OCI-LY3 (cell line): ENCODE measurements around the gene RNF225.

Experiments used
- H2AFZ ChIP-seq: fragments of 200-600, 300-600 bp; shearing (Covaris generic); 2 replicates; pipeline ENCODE4 v1.6.0; 2014; ENCODE audit warnings: antibody characterized with exemption, low read depth, low read length
- H3K27ac ChIP-seq: fragments of 200-600, 300-600 bp; sonication (generic); 2 replicates; pipeline ENCODE4 v1.5.1; 2014; ENCODE audit warnings: mild to moderate bottlenecking, low read length, moderate library complexity, mixed read lengths
- H3K27me3 ChIP-seq: fragments of 200-600, 300-600 bp; sonication (generic); 2 replicates; pipeline ENCODE4 v1.6.1; 2014; ENCODE audit warnings: low read depth, low read length, mixed read lengths
- H3K36me3 ChIP-seq: fragments of 200-600, 300-600 bp; sonication (generic); replicated peaks from 2 replicates; pipeline ENCODE3; 2014; ENCODE audit warnings: low read depth, low read length, mixed read lengths
- H3K4me1 ChIP-seq: fragments of 300-600, 200-600 bp; sonication (generic); 2 replicates; pipeline ENCODE4 v1.6.1; 2014; ENCODE audit warnings: low read length, mixed read lengths
- H3K4me2 ChIP-seq: fragments of 200-600, 300-600 bp; sonication (generic); 2 replicates; pipeline ENCODE4 v1.6.1; 2014; ENCODE audit warnings: low read length, mixed read lengths
- H3K4me3 ChIP-seq: fragments of 300-600, 200-600 bp; sonication (generic); 2 replicates; pipeline ENCODE4 v1.5.1; 2014; ENCODE audit warnings: antibody characterized with exemption, mild to moderate bottlenecking, low read length, moderate library complexity
- H3K79me2 ChIP-seq: fragments of 300-600, 200-600 bp; shearing (Covaris generic); 2 replicates; pipeline ENCODE4 v1.6.1; 2014; ENCODE audit warnings: mild to moderate bottlenecking, low read length, mixed read lengths
- H3K9ac ChIP-seq: fragments of 300-600, 200-600 bp; shearing (Covaris generic); 2 replicates; pipeline ENCODE4 v1.6.0; 2014; ENCODE audit warnings: mild to moderate bottlenecking, low read length, moderate library complexity
- H3K9me3 ChIP-seq: fragments of 200-600, 300-600 bp; shearing (Covaris generic); 2 replicates; pipeline ENCODE4 v1.6.1; 2014; ENCODE audit warnings: low read length, mixed read lengths; ENCODE audit not compliant: insufficient read depth
- H4K20me1 ChIP-seq: fragments of 200-600, 300-600 bp; sonication (generic); 2 replicates; pipeline ENCODE4 v1.6.1; 2016; ENCODE audit warnings: low read length, mixed read lengths; ENCODE audit not compliant: insufficient read depth
- CTCF ChIP-seq: fragments of 200-600, 300-600 bp; sonication (generic); IDR thresholded peaks from 2 replicates; pipeline ENCODE4 v1.5.1; 2014; ENCODE audit warnings: antibody characterized with exemption, low read length, low read depth
- EZH2phosphoT487 ChIP-seq: fragments of 200-600 bp; shearing (Covaris generic); IDR thresholded peaks from 2 replicates; pipeline ENCODE4 v1.6.1; 2018; ENCODE audit warnings: antibody characterized with exemption, mixed run types, low read depth

Gene RNF225

GRCh38 chr19:58380662-58381459 is 14.6 kb upstream of the RNF225 start, which contains the start of gene ZNF837:
TSS of gene ZNF837 (minus strand) at chr19:58381030. CDS start at chr19:58369332, 11,698 bp downstream.
- Histone ChIP-seq H3K4me1 (peaks cover 26% of the 10 kb centered on the region), H4K20me1 (no peaks in the 10 kb centered on the region), H2AFZ (peak within 1 kb of the TSS; percentile 49), H3K4me2 (peak within 1 kb of the TSS; percentile 97), H3K79me2 (peaks cover 26% of the 10 kb centered on the region), H3K27ac (peak within 1 kb of the TSS; percentile 76), H3K9ac (peak within 1 kb of the TSS; percentile 84), H3K27me3 (no peaks in the 10 kb centered on the region), H3K36me3 (no peaks in the 10 kb centered on the region), H3K9me3 (no peaks in the 10 kb centered on the region), H3K4me3 (peak within 1 kb of the TSS; percentile 84)
- TF ChIP-seq CTCF: 0 out of 2 replicates have a peak, but pooled peaks have one; percentile 3
- no peak for TF ChIP-seq EZH2phosphoT487

- Histone ChIP-seq H2AFZ (no peak overlapping the region), H3K27ac (peak overlapping the region; percentile 22), H3K36me3 (no peaks in the 10 kb centered on the region), H4K20me1 (no peaks in the 10 kb centered on the region), H3K9ac (peak overlapping the region; percentile 53), H3K4me1 (peaks cover 27% of the 10 kb centered on the region), H3K9me3 (no peaks in the 10 kb centered on the region), H3K79me2 (peaks cover 33% of the 10 kb centered on the region), H3K4me2 (peak overlapping the region; percentile 61), H3K4me3 (peak overlapping the region; percentile 84), H3K27me3 (no peaks in the 10 kb centered on the region)
- TF ChIP-seq CTCF (no peak), EZH2phosphoT487 (no peak)
These were observed 13.8 kb upstream of the RNF225 start for GRCh38 chr19:58381460-58382212.

GRCh38 chr19:58382997-58383603 is 12.4 kb upstream of the RNF225 start:
- Histone ChIP-seq H3K27ac (no peak overlapping the region), H4K20me1 (peaks cover 8% of the 10 kb centered on the region), H3K79me2 (peaks cover 47% of the 10 kb centered on the region), H3K9me3 (no peaks in the 10 kb centered on the region), H3K4me2 (no peak overlapping the region), H2AFZ (no peak overlapping the region), H3K9ac (no peak overlapping the region), H3K4me3 (no peak overlapping the region), H3K4me1 (peaks cover 30% of the 10 kb centered on the region), H3K36me3 (peaks cover 7% of the 10 kb centered on the region), H3K27me3 (no peaks in the 10 kb centered on the region)
- TF ChIP-seq EZH2phosphoT487: no peak
- no peak for TF ChIP-seq CTCF
